ENCODE results near the gene NEURL1. TPM values are rescaled to one million over a fixed set of nuclear protein-coding genes. Genes with fewer than 3 reads are reported as not detected.

NEURL1 gene
- total and polyA plus RNA-seq, 2 donors (not counting 1 experiment from before 2014, with no cell fraction given), result 0.30 to 0.57 TPM

DNA sequence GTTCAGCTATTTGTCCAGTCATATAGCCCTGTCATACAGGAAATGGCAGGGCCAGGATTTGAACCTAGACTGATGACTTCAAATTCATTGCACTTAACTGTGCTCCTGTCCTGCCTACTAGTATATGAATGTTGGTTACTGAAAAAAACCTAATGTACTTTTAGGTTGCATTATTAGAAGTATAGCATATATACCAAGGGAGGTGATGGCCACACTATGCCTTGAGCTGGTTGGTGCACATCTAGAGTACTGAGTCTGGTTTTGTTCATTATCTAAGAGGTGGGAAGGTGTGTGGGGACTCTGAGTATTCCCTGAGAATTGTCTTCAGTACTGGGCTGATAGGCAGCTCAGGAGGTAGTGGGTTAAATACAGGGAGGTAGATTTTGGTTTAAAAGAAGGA, 88.0 kb downstream of the NEURL1 start:
- intact Hi-C loops (cut with micrococcal nuclease), result no loop called here
- no peak overlapping the region for H3K4me3 ChIP-seq (ENCODE audit: control extremely low read depth in 1 of 5, extremely low read depth in 1 of 5, insufficient read depth in 1 of 5, low read depth in 2 of 5, low read length in 4 of 5)
- no peak overlapping the region for H3K27ac ChIP-seq (ENCODE audit: low read length in 2 of 2)
- no peak overlapping the region for H3K4me2 ChIP-seq (replicated peaks; ENCODE audit: low read depth, low read length, poor library complexity, severe bottlenecking)
- TF ChIP-seq CTCF (IDR thresholded peaks at IDR 0.05), result no peak
- no peak for TF ChIP-seq EZH2 (IDR thresholded peaks at IDR 0.05; ENCODE audit: borderline replicate concordance, insufficient read depth, low read depth, low read length, poor library complexity, severe bottlenecking)
- ChIA-PET CTCF (interaction anchor here (0.9 to 1.8 kb wide), 3 partner anchors 8 to 105 kb away, joined by 3 to 5 read pairs (median 4); no protein-coding TSS in a partner anchor), POLR2A (no interaction called here)
- Mint-ChIP-seq H3K27me3 (no peaks in the 10 kb centered on the region), H3K4me3 (no peak overlapping the region), H3K9me3 (ENCODE audit: insufficient read depth) (no peaks in the 10 kb centered on the region), H3K27ac (no peak overlapping the region), H3K4me1 (peaks cover 7% of the 10 kb centered on the region)
- H3K36me3 ChIP-seq (replicated peaks in 1 of 2; ENCODE audit: control extremely low read depth in 1 of 2, control insufficient read depth in 1 of 2, extremely low read depth in 1 of 2, insufficient read depth in 2 of 2, low read length in 1 of 2), result no peaks in the 10 kb centered on the region
- H3K79me2 ChIP-seq (ENCODE audit: control insufficient read depth, insufficient read depth, low read length), result no peaks in the 10 kb centered on the region
- H2AFZ ChIP-seq (ENCODE audit: insufficient read depth, low read depth, low read length, poor library complexity, severe bottlenecking), result no peak overlapping the region
- no peaks in the 10 kb centered on the region for H4K20me1 ChIP-seq (ENCODE audit: control insufficient read depth, insufficient read depth, low read length, poor library complexity, severe bottlenecking)
- no peaks in the 10 kb centered on the region for H3K27me3 ChIP-seq (replicated peaks in 1 of 4; ENCODE audit: control extremely low read depth in 1 of 4, control insufficient read depth in 3 of 4, insufficient read depth in 4 of 4, low read length in 3 of 4)
- ATAC-seq (ENCODE audit: low read depth), result no peak
- no peak overlapping the region for H3K9ac ChIP-seq (ENCODE audit: low read length)
- H3K9me3 ChIP-seq (ENCODE audit: control extremely low read depth in 1 of 3, control insufficient read depth in 2 of 3, insufficient read depth in 1 of 3, low read length in 2 of 3), result peaks cover 0 to 8% (median 0%) of the 10 kb centered on the region in 3 donors
- peaks cover 3% of the 10 kb centered on the region in 2 donors for H3K4me1 ChIP-seq (ENCODE audit: control insufficient read depth in 2 of 2, insufficient read depth in 2 of 2, low read length in 2 of 2)
- DNase-seq, result no peak

DNA sequence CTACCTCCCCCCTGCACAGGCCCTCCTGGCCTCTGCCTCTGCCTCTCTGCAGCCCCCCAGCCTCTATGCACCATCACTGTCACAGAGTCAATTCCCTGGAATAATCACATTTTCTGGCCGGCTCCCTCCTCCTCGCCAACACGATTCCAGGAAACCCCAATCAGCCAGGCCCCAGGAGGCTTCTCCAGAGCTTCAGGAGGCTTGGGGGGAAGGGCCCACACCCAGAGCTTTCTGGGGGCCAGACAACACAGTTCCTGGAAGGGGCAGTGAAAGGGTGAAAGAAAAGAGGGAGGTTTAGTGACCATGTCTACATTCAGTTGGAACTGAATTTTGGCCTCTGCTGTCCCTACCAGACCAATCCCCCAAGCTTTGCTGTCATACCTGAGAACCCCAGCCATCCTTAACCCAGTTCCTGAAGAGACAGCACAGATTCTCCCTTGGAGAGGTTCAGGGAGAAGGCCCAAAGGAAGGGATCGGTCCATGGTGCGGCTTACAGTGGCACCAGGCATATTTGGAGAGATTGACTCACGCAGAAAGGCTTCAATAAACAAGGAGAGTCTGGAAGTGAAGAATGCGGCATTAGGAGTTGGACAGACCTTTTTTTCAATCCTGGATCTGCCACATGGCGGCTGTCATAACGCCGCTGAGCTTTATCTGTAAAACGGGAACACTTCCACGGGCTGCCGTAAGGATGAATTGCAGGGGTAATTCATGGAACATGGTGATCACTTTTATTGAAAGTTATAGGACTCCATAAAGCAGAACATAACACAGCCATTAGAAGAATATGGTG, 89.0 kb downstream of the NEURL1 start:
- Mint-ChIP-seq H3K27ac (no peak overlapping the region), H3K4me3 (peak overlapping the region; percentile 44)

More for the DNA sequence above, 89.0 kb downstream of the NEURL1 start:
- H2AFZ ChIP-seq (ENCODE audit: insufficient read depth, low read depth, low read length, poor library complexity, severe bottlenecking), result no peak overlapping the region
- no peak overlapping the region for H3K9ac ChIP-seq (ENCODE audit: low read length)
- peaks cover 0 to 8% (median 0%) of the 10 kb centered on the region in 3 donors for H3K9me3 ChIP-seq (ENCODE audit: control extremely low read depth in 1 of 3, control insufficient read depth in 2 of 3, insufficient read depth in 1 of 3, low read length in 2 of 3)
- ChIA-PET POLR2A (no interaction called here), CTCF (interaction anchor here (1.0 to 1.4 kb wide), 2 partner anchors 75 to 104 kb away, joined by 4 read pairs; no protein-coding TSS in a partner anchor)
- TF ChIP-seq CTCF (IDR thresholded peaks at IDR 0.05) (no peak), EZH2 (IDR thresholded peaks at IDR 0.05; ENCODE audit: borderline replicate concordance, insufficient read depth, low read depth, low read length, poor library complexity, severe bottlenecking) (no peak)
- Mint-ChIP-seq H3K4me1 (peaks cover 7% of the 10 kb centered on the region), H3K27me3 (no peaks in the 10 kb centered on the region), H3K9me3 (ENCODE audit: insufficient read depth) (no peaks in the 10 kb centered on the region)
- no peak overlapping the region for H3K4me3 ChIP-seq (ENCODE audit: control extremely low read depth in 1 of 5, extremely low read depth in 1 of 5, insufficient read depth in 1 of 5, low read depth in 2 of 5, low read length in 4 of 5)
- no peaks in the 10 kb centered on the region for H4K20me1 ChIP-seq (ENCODE audit: control insufficient read depth, insufficient read depth, low read length, poor library complexity, severe bottlenecking)
- no peaks in the 10 kb centered on the region for H3K27me3 ChIP-seq (replicated peaks in 1 of 4; ENCODE audit: control extremely low read depth in 1 of 4, control insufficient read depth in 3 of 4, insufficient read depth in 4 of 4, low read length in 3 of 4)
- peaks cover 3% of the 10 kb centered on the region in 2 donors for H3K4me1 ChIP-seq (ENCODE audit: control insufficient read depth in 2 of 2, insufficient read depth in 2 of 2, low read length in 2 of 2)
- no peak overlapping the region for H3K4me2 ChIP-seq (replicated peaks; ENCODE audit: low read depth, low read length, poor library complexity, severe bottlenecking)
- DNase-seq (no peak), ATAC-seq (ENCODE audit: low read depth) (no peak)
- no peaks in the 10 kb centered on the region for H3K36me3 ChIP-seq (replicated peaks in 1 of 2; ENCODE audit: control extremely low read depth in 1 of 2, control insufficient read depth in 1 of 2, extremely low read depth in 1 of 2, insufficient read depth in 2 of 2, low read length in 1 of 2)
- WGBS (ENCODE audit: insufficient coverage), result 100% methylated on average over 4 of the region's 13 CpGs
- no peak overlapping the region for H3K27ac ChIP-seq (ENCODE audit: low read length in 2 of 2)
- H3K79me2 ChIP-seq (ENCODE audit: control insufficient read depth, insufficient read depth, low read length), result no peaks in the 10 kb centered on the region
- intact Hi-C loops (cut with micrococcal nuclease), result no loop called here
